Osteocyte (in vitro differentiated cells): Measurements from ENCODE around the gene ASTN2. TPM values are rescaled to one million over a fixed set of nuclear protein-coding genes. Genes with fewer than 3 reads are reported as not detected.

ENCODE experiments used
- DNase-seq: peaks from one replicate; pipeline ENCODE4 v3.0.0; 2021; ENCODE audit warnings: mixed read lengths; ENCODE audit not compliant: unreplicated experiment; ENCODE audit errors: extremely low spot score
- H3K27ac Mint-ChIP-seq: one replicate; pipeline ENCODE4 v1.8.0; 2021; ENCODE audit warnings: mild to moderate bottlenecking, mixed read lengths; ENCODE audit not compliant: unreplicated experiment
- H3K27me3 Mint-ChIP-seq: one replicate; pipeline ENCODE4 v1.8.0; 2021; ENCODE audit warnings: mixed read lengths; ENCODE audit not compliant: unreplicated experiment
- H3K36me3 Mint-ChIP-seq: one replicate; pipeline ENCODE4 v1.8.0; 2021; ENCODE audit warnings: mixed read lengths; ENCODE audit not compliant: unreplicated experiment
- H3K4me1 Mint-ChIP-seq: one replicate; pipeline ENCODE4 v1.8.0; 2021; ENCODE audit warnings: mixed read lengths; ENCODE audit not compliant: unreplicated experiment
- H3K4me3 Mint-ChIP-seq: one replicate; pipeline ENCODE4 v1.8.0; 2021; ENCODE audit warnings: mild to moderate bottlenecking, moderate library complexity, mixed read lengths; ENCODE audit not compliant: unreplicated experiment
- H3K9me3 Mint-ChIP-seq: one replicate; pipeline ENCODE4 v1.8.0; 2021; ENCODE audit warnings: mixed read lengths; ENCODE audit not compliant: unreplicated experiment
- total RNA-seq: library from RNA; stranded (reverse); gene quantifications from 2 replicates; pipeline ENCODE4 v1.2.1, GENCODE V29; 2021
- TF ChIP-seq, protein P1 (sequence below): fragments of 200-600 bp; sonication (generic); IDR thresholded peaks from 2 replicates; pipeline ENCODE4 v1.5.0; 2021; ENCODE audit warnings: antibody characterized with exemption, mild to moderate bottlenecking, moderate library complexity

Gene ASTN2
- total RNA-seq, 1 donor from 2014 or later = 2.3 TPM

DNA sequence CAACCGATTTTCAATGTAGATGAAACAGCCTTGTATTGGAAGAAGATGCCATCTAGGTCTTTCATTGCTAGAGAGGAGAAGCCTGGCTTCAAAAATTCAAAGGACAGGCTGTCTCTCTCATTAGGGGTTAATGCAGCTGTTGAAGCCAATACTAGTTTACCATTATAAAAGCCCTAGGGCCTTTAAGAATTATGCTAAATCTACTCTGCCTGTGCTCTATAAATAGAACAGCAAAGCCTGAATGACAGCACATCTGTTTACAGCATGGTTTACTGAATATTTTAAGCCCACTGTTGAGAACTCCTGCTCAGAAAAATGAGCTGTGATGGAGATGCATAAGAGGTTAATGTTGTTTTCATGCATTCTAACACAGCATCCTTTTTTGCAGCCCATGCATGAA is 539.3 kb downstream of the ASTN2 start:
- no peaks in the 10 kb centered on the region for H3K36me3 Mint-ChIP-seq
- DNase-seq = no peak
- TF ChIP-seq, protein P1, sequence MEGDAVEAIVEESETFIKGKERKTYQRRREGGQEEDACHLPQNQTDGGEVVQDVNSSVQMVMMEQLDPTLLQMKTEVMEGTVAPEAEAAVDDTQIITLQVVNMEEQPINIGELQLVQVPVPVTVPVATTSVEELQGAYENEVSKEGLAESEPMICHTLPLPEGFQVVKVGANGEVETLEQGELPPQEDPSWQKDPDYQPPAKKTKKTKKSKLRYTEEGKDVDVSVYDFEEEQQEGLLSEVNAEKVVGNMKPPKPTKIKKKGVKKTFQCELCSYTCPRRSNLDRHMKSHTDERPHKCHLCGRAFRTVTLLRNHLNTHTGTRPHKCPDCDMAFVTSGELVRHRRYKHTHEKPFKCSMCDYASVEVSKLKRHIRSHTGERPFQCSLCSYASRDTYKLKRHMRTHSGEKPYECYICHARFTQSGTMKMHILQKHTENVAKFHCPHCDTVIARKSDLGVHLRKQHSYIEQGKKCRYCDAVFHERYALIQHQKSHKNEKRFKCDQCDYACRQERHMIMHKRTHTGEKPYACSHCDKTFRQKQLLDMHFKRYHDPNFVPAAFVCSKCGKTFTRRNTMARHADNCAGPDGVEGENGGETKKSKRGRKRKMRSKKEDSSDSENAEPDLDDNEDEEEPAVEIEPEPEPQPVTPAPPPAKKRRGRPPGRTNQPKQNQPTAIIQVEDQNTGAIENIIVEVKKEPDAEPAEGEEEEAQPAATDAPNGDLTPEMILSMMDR = no peak
- H3K27me3 Mint-ChIP-seq = peaks cover 2% of the 10 kb centered on the region
- peaks cover 13% of the 10 kb centered on the region for H3K9me3 Mint-ChIP-seq
- no peaks in the 10 kb centered on the region for H3K4me1 Mint-ChIP-seq
- H3K4me3 Mint-ChIP-seq = no peak overlapping the region
- H3K27ac Mint-ChIP-seq = no peak overlapping the region

DNA sequence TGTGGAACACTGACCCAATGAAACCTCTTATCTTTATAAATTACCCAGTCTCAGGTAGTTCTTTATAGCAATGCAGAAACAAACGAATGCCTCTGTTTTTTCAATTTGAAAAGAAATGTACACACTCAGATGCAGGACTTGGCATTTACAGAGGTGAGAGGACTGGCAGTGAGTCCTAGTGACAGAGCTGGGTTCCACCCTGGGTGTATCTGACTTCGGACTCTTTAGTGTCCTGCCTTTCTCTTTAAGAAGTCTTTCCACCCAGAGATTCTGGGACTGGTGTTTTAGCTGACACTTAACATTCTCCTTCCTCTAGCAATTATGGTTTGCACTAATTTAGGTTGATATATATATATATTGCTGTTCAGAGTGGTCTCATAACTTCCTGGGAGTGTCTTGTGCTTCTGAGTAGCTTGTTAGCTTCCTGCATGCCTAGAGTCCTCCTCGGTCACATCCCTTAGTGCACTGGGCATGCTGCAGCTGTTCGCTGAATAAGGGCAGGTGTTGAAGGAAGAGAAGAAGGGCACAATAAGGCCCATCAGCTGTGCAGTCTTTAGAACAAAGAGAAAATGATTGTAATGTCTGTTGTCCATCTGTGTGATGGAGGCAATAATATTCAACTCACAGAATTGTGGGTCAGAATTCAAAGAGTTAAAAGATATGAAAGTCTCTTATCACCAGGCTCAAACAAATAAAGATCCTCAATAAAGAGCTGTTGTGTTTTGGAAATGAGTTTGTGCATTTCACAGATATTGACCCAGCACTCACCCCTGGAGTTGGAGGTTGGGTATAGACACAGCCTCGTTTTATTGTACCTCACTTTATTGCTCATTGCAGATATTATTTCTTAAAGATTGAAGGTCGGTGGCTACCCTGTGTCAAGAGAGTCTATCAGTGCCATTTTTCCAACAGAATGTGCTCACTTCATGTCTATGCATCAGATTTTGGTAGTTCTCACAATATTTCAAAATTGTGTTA is 540.6 kb downstream of the ASTN2 start:
- Mint-ChIP-seq H3K9me3 (peaks cover 13% of the 10 kb centered on the region), H3K4me1 (no peaks in the 10 kb centered on the region), H3K4me3 (no peak overlapping the region), H3K27me3 (peaks cover 2% of the 10 kb centered on the region), H3K36me3 (no peaks in the 10 kb centered on the region), H3K27ac (no peak overlapping the region)
- TF ChIP-seq, protein P1 = no peak
- no peak for DNase-seq

DNA sequence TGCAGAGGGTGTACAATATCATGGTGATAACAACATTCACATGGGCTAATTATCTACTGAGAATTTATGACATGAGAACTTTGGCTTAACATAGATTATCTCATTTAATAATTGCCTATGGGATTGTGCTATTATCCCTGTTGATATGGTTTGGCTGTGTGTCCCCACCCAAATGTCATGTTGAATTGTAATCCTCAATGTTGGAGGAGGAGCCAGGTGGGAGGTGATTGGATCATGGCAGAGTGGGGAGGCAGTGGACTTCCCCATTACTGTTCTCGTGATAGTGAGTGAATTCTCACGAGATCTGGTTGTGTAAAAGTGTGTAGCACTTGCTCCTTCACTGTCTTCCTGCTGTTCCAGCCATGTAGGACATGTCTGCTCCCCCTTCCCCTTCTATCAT is 541.4 kb downstream of the ASTN2 start:
- Mint-ChIP-seq H3K27me3 (peaks cover 2% of the 10 kb centered on the region), H3K9me3 (peaks cover 13% of the 10 kb centered on the region), H3K27ac (no peak overlapping the region), H3K4me1 (no peaks in the 10 kb centered on the region), H3K4me3 (no peak overlapping the region), H3K36me3 (no peaks in the 10 kb centered on the region)
- DNase-seq = no peak
- TF ChIP-seq, protein P1 = no peak

DNA sequence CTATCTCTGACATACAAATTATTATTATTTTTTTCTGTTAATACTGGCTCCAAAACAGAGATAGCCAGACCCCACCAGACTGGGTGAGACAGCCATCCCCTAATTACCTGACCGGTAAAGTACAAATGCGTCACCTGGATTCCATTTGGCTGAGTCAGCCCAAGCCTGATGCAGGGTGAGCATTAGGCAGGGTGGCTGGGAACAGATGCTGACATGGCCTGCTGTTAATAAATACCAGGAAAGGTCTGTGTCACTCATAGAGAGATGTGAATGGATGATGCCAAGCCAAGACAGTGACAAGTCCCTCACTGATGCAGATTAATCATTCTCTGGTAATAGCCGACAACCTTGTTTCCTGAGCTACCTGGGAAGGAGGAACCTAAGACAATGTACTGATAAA is 544.3 kb downstream of the ASTN2 start:
- Mint-ChIP-seq H3K36me3 (no peaks in the 10 kb centered on the region), H3K9me3 (no peaks in the 10 kb centered on the region), H3K27me3 (peaks cover 22% of the 10 kb centered on the region), H3K4me1 (no peaks in the 10 kb centered on the region), H3K4me3 (no peak overlapping the region), H3K27ac (no peak overlapping the region)
- no peak for DNase-seq
- TF ChIP-seq, protein P1 = no peak

DNA sequence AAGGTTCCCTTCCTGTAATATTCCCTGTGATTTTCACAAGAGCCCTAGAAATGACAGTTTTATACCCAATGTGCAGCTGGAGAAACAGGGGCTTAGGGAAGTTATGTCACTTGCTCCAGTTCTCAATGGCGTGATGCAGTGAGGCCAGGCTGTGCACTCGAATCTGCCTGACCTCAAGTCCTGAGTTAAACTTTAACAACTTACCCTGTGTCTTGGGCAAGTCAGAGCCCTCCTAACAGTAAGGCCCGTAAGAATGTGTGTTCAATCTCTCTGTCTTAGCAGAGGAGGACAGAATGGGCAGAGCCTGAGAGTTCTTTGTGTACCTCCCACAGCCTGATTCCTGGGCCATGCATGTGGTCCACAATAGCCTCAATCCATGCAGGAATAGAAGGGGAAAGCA is 546.7 kb downstream of the ASTN2 start:
- peaks cover 28% of the 10 kb centered on the region for H3K27me3 Mint-ChIP-seq

More for the DNA sequence above, 546.7 kb downstream of the ASTN2 start:
- no peak for DNase-seq
- Mint-ChIP-seq H3K4me3 (no peak overlapping the region), H3K9me3 (no peaks in the 10 kb centered on the region), H3K36me3 (no peaks in the 10 kb centered on the region), H3K4me1 (no peaks in the 10 kb centered on the region), H3K27ac (no peak overlapping the region)
- TF ChIP-seq, protein P1 = no peak
